HG02571 (cell line): ENCODE measurements around the gene CHD2.

ENCODE experiments used
- ATAC-seq: cut with Tn5 transposase; IDR thresholded peaks from one replicate; pipeline ENCODE4 v1.9.1; 2021; ENCODE audit warnings: mild to moderate bottlenecking, moderate library complexity; ENCODE audit not compliant: unreplicated experiment

CHD2 gene

GRCh38 chr15:92884436-92885223 is 15.5 kb upstream of the CHD2 start:
- ATAC-seq, result no peak

GRCh38 chr15:92885224-92886041 is 14.7 kb upstream of the CHD2 start:
- no peak for ATAC-seq

DNA sequence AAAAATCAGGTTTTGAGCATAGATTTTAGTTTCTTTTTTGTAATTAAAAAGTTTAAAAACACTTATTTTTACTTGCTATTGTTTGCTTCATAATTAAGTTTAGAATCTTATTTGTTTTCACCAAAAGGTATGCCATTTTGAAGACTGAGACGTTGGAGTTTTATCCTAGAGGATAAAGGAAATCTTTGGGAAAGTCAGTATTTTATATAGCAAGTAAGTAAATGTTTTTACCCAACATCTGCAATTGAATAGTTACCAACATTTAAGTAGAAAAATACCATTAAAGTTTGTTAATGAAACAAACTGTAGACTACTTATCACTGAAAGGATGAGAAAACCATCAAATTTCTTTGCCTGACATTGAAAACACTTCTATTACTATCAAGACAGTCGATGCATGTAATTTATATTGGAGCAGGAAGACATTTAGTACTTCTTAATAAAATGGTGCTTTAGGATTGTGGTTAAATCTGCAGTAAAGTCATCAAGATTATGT is 14.0 kb upstream of the CHD2 start:
- ATAC-seq, result no peak

DNA sequence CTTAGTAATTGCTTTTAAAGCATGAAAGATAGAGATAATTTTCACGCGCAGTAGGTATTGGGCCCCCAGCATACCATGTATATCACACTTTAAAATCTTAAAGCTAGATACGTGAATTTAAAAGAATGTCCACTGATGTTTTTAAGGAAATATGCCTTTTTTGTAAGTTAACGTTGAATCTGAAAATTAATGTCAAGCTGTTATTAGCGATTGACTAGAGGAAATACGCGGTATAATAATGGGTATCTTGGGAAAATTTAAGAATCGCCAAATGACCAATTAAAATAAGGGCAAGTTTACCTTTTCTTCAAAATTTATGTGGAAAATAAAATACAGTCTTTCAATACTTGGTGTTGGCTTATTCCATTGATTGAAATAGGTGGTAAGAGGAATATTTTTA is 13.3 kb upstream of the CHD2 start:
- no peak for ATAC-seq

DNA sequence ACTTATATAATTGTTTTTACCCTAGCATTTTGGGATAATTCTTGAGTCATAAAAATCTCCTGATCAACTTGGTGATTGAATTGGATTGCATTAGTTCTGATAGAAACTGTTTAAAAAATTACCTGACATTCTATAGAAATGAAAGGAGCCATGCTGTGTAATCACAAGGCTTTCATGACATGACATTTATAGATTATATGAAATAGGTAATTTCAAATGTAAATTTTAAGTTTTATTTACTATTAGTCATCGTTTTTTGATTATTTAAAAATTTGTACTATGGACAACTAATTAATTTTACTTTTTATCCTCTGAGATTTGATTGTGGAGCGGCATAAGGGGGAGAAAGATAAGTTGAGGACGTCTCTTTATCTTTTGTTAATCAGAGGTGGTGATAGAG is 12.3 kb upstream of the CHD2 start:
- no peak for ATAC-seq

DNA sequence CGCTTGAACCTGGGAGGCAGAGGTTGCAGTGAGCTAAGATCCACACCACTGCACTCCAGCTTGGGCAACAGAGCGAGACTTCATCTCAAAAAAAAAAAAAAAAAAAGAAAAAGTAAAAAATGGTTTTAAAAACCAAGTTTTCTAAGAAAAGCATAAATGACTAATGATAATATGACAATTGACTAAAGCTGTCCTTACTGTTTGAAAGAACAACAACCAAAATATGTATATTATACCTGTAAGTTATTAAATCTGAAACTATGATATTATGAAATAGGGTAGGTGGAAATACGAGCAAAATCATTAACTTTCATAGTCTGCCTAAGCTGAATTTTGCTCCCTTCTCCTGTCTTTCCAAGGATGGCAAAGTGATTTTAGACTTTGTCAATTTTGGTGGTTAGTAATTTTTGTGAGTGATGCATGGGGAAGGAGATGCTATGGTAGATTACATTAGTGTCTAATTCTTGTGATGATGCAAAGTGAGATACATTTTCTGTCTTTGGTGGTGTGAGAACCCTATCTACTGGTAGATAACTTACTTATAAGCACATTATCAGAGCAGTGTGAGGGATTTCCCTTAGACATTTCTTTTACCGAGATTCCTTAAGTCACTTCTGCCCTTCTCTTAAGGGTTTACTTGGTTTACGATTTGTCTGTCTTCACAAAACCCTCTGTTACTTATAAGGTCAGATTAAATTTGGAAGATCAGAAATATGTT is 10.6 kb upstream of the CHD2 start:
- no peak for ATAC-seq

DNA sequence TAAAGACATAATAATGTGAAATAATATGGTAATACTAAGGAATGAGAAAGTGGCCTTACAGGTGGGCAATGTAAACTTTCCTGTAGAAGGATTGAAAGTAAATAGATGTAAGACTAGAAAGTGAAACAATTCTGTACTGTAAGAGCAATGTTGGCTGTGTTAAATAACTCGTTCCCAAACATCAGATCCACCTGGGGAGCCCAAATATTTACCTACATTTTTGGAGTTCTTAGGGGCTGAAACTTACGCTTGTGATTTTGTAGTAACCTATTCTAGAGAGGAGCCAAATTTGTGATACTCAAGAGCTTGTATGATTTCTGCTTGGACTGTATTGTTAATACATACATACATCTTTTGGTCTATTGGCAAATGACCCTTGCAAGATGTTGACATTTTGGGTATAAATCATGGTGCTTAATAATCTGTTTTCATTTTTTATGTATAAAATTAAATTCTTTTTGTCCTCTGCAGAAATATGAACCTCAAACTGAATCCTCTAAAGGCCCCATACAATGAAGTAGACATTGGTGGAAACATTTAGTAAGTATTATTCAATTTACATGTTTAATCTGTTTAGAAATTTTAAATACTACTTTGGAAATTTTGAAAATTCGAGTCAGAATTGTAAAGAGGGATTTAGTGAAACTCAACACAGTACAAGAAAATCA is 8.5 kb upstream of the CHD2 start:
- ATAC-seq, result no peak

DNA sequence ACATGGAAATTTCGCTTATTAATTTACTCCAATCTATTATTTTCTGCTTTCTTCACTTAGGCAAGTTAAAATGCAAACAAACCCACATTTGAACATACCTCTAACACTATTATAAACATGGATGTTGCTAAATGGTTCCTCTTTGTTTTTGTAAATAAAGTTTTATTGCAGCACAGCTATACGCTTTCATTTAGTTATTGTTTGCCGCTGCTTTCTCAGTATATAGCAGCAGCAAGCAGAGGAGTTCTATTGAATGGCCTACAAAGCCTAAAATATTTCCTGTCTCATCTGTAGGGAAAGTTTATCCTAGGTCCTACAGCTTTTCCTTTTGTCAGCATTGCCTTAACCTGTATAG is 7.9 kb upstream of the CHD2 start:
- ATAC-seq, result no peak

GRCh38 chr15:92893200-92893599 is 6.9 kb upstream of the CHD2 start:
- ATAC-seq, result no peak

GRCh38 chr15:92896561-92896960 is 3.6 kb upstream of the CHD2 start:
- ATAC-seq, result no peak

DNA sequence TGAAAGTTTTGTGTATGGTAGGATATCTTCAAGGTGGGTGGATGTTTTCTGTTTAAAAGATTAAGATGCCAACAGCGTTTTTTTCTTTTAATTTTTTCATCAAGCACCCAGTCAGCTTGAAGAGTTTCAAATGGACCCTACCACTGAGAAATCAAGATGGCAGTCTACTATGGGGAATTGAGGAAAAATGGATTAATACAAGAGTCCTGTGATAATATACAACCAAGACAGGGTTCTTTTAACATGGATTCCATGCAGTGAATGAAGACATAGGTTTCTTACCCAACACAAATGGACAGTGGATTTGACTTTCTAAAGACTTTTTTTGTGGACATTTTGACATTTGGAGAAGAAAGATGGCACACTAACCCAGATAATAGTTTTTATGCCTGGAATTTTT is 2.5 kb upstream of the CHD2 start:
- ATAC-seq, result no peak

DNA sequence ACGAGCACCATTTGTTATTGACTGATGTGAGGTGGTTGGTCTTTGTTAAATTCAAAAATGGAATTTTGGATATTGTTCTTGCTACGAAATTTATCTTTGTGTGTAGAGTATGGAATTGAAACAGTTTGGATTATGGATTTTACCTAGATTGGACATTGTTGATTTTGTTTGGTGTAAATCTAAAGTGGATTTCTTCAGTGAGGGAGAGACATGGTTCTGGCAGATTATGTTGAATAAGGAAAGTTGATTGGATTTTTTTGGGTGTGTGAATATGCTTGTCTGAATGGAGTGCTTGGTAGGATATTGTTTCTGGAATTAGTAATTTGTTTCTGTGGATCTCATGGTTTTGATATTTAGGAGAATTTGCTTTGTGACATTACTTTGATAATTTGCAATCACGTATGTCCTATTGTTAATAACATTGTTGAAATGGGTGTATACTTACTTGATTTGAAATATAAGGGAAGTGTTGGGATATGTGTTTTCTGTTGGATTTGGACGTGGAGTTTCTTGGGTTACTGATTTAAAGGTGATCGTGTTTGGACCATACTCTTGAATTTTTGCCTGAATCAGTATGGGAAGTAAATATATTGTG is 1.0 kb upstream of the CHD2 start:
- ATAC-seq, result no peak

DNA sequence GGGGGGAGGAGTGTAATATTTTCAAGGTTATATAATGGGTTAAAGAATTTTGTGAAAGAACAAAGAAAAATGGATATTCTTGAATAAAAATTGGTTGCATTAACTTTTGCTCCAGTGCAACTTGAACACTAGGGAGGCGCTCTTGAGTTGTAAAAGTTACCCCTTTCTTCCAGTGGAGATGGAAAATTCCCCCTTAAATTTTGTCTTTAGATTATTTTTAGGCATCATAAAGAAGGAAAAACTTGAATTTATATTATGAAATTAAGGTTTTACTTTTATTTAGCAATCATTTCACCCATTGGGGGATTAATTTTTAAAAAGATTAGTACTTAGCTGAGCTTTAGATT is 550 bp upstream of the CHD2 start:
- ATAC-seq, result no peak

- ATAC-seq, result no peak
Measured at GRCh38 chr15:92900731-92901071, 577 bp downstream of the CHD2 start.

GRCh38 chr15:92901072-92901761 is 1.1 kb downstream of the CHD2 start:
- no peak for ATAC-seq

DNA sequence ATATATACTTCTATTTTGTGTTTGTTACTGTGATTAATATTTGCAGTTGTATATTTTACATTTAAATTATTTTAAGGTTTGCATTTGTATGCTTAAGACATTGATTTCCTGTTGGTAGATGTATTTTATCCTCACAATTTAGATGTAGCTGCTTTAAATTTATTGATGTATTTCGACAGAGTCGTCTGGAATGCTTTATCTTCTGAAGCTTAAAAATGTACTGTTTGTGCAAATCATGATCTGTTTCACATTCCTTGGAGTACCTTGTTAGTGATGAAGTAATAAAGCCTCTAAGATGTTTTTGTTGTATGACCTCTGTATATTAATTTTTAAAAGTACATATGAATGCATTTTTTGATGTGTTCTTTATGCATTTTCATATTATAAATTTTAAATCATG is 1.9 kb downstream of the CHD2 start:
- no peak for ATAC-seq

- no peak for ATAC-seq
Measured at GRCh38 chr15:92902737-92903593, 2.8 kb downstream of the CHD2 start.

DNA sequence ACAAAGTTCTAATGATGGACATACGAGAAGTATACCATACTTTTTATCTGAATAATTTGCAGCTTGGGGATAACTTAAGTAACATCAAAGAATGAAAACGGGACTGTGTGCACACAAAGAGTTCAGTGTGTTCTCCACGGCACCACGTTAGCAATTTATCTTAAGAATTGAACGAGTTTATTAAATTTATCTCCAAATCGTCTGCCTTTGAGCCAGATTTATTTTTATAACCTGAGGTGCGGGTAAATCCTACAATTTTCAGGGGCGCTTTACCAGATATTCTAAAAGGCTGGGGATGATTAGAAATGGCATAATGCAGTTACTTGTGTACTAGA is 3.5 kb downstream of the CHD2 start:
- ATAC-seq, result no peak

DNA sequence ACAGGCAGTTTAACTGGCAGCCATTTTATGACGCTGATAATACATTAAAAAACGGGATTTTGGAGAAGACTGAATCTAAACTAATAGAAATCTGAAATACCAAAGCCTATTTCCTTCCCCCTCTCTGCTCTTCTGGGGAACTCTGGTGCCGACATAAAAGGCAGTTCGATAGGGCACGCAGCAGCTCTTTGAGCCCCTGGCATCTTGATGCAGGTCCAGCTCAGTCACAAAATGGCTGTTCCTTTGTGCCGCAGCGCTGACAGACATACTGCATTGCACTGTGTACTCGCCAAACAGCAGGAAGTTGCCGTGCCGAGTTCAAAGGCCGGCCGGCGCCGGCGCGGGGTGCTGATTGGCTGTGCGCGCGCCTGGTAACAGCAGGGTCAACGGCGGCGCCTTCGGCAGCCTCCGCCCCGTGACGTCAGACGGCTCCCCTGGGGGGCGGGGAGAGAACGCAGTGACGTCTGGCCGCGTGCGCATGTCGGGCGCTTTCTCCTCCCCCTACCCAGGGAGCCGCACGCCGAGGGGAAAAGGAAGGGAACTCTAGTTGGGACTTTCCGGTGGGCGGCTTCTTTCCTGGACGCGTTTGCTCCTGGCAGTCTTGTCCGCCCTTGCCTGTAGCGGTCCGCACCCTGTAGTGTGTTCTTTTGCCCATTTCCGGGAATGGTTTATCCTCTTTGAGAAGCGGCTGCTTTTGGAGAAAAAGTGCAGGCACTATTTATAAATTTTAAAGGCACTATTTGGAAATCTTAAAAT is 4.0 kb downstream of the CHD2 start:
- peak; percentile 78 for ATAC-seq
